ENCODE measurements around the gene LDB2.
A peak's percentile ranks its signal among the peaks of the same experiment; 100 is the strongest.

LDB2 gene

GRCh38 chr4:16588651-16589050 lies 309.8 kb downstream of the LDB2 start:
- no peak for TF ChIP-seq SUZ12 (IDR thresholded peaks at IDR 0.05; ENCODE audit: extremely low read depth, insufficient read depth, insufficient read length)
- TF ChIP-seq YY1 (IDR thresholded peaks at IDR 0.05; ENCODE audit: insufficient read depth, insufficient read length): no peak
- TF ChIP-seq ZNF274 (IDR thresholded peaks at IDR 0.05; ENCODE audit: low read depth, low read length): no peak
- no peaks in the 10 kb centered on the region for H3K27me3 ChIP-seq (ENCODE audit: insufficient read depth, insufficient read length)
- no peak for DNase-seq (ENCODE audit: low read depth, low spot score)
- H3K9me3 ChIP-seq (ENCODE audit: insufficient read depth, low read length): no peaks in the 10 kb centered on the region
- no peak overlapping the region for H3K4me3 ChIP-seq (ENCODE audit: insufficient read length, low read depth)
- no peaks in the 10 kb centered on the region for H3K36me3 ChIP-seq (ENCODE audit: insufficient read depth, insufficient read length, low read length)
- H3K4me1 ChIP-seq (ENCODE audit: insufficient read depth, insufficient read length): no peaks in the 10 kb centered on the region
- no peak overlapping the region for H3K9ac ChIP-seq (ENCODE audit: insufficient read length, low read depth)

GRCh38 chr4:16588149-16588548 lies 310.3 kb downstream of the LDB2 start:
- no peaks in the 10 kb centered on the region for H3K27me3 ChIP-seq (ENCODE audit: insufficient read depth, insufficient read length)
- H3K9me3 ChIP-seq (ENCODE audit: insufficient read depth, low read length): no peaks in the 10 kb centered on the region
- DNase-seq (ENCODE audit: low read depth, low spot score): no peak
- H3K4me1 ChIP-seq (ENCODE audit: insufficient read depth, insufficient read length): no peaks in the 10 kb centered on the region
- no peak overlapping the region for H3K9ac ChIP-seq (ENCODE audit: insufficient read length, low read depth)
- H3K36me3 ChIP-seq (ENCODE audit: insufficient read depth, insufficient read length, low read length): no peaks in the 10 kb centered on the region
- TF ChIP-seq SUZ12 (IDR thresholded peaks at IDR 0.05; ENCODE audit: extremely low read depth, insufficient read depth, insufficient read length): no peak
- TF ChIP-seq YY1 (IDR thresholded peaks at IDR 0.05; ENCODE audit: insufficient read depth, insufficient read length): no peak
- TF ChIP-seq ZNF274 (IDR thresholded peaks at IDR 0.05; ENCODE audit: low read depth, low read length): no peak
- H3K4me3 ChIP-seq (ENCODE audit: insufficient read length, low read depth): no peak overlapping the region

- Histone ChIP-seq H3K9me3 (ENCODE audit: insufficient read depth, low read length) (no peaks in the 10 kb centered on the region), H3K9ac (ENCODE audit: insufficient read length, low read depth) (no peak overlapping the region), H3K27me3 (ENCODE audit: insufficient read depth, insufficient read length) (no peaks in the 10 kb centered on the region), H3K4me1 (ENCODE audit: insufficient read depth, insufficient read length) (no peaks in the 10 kb centered on the region), H3K4me3 (ENCODE audit: insufficient read length, low read depth) (no peak overlapping the region), H3K36me3 (ENCODE audit: insufficient read depth, insufficient read length, low read length) (no peaks in the 10 kb centered on the region)
- DNase-seq (ENCODE audit: low read depth, low spot score): no peak
- no peak for TF ChIP-seq ZNF274 (IDR thresholded peaks at IDR 0.05; ENCODE audit: low read depth, low read length)
- TF ChIP-seq SUZ12 (IDR thresholded peaks at IDR 0.05; ENCODE audit: extremely low read depth, insufficient read depth, insufficient read length): no peak
- TF ChIP-seq YY1 (IDR thresholded peaks at IDR 0.05; ENCODE audit: insufficient read depth, insufficient read length): no peak
Measured at GRCh38 chr4:16585053-16585452, 313.4 kb downstream of the LDB2 start.

- H3K9ac ChIP-seq (ENCODE audit: insufficient read length, low read depth): no peak overlapping the region
- no peak overlapping the region for H3K4me3 ChIP-seq (ENCODE audit: insufficient read length, low read depth)
- peaks cover 4% of the 10 kb centered on the region for H3K36me3 ChIP-seq (ENCODE audit: insufficient read depth, insufficient read length, low read length)
- H3K27me3 ChIP-seq (ENCODE audit: insufficient read depth, insufficient read length): no peaks in the 10 kb centered on the region
- no peak for DNase-seq (ENCODE audit: low read depth, low spot score)
- H3K9me3 ChIP-seq (ENCODE audit: insufficient read depth, low read length): no peaks in the 10 kb centered on the region
- no peaks in the 10 kb centered on the region for H3K4me1 ChIP-seq (ENCODE audit: insufficient read depth, insufficient read length)
- no peak for TF ChIP-seq ZNF274 (IDR thresholded peaks at IDR 0.05; ENCODE audit: low read depth, low read length)
- TF ChIP-seq SUZ12 (IDR thresholded peaks at IDR 0.05; ENCODE audit: extremely low read depth, insufficient read depth, insufficient read length): no peak
- no peak for TF ChIP-seq YY1 (IDR thresholded peaks at IDR 0.05; ENCODE audit: insufficient read depth, insufficient read length)
Measured at GRCh38 chr4:16583764-16584163, 314.7 kb downstream of the LDB2 start.

GRCh38 chr4:16582526-16582925 lies 315.9 kb downstream of the LDB2 start:
- no peak overlapping the region for H3K4me3 ChIP-seq (ENCODE audit: insufficient read length, low read depth)
- H3K9me3 ChIP-seq (ENCODE audit: insufficient read depth, low read length): no peaks in the 10 kb centered on the region
- no peak for TF ChIP-seq SUZ12 (IDR thresholded peaks at IDR 0.05; ENCODE audit: extremely low read depth, insufficient read depth, insufficient read length)
- TF ChIP-seq YY1 (IDR thresholded peaks at IDR 0.05; ENCODE audit: insufficient read depth, insufficient read length): no peak
- no peak for TF ChIP-seq ZNF274 (IDR thresholded peaks at IDR 0.05; ENCODE audit: low read depth, low read length)
- no peaks in the 10 kb centered on the region for H3K4me1 ChIP-seq (ENCODE audit: insufficient read depth, insufficient read length)
- no peaks in the 10 kb centered on the region for H3K27me3 ChIP-seq (ENCODE audit: insufficient read depth, insufficient read length)
- no peak overlapping the region for H3K9ac ChIP-seq (ENCODE audit: insufficient read length, low read depth)
- H3K36me3 ChIP-seq (ENCODE audit: insufficient read depth, insufficient read length, low read length): peaks cover 4% of the 10 kb centered on the region
- peak; percentile 18 for DNase-seq (ENCODE audit: low read depth, low spot score)

GRCh38 chr4:16582036-16582435 lies 316.4 kb downstream of the LDB2 start:
- no peaks in the 10 kb centered on the region for H3K4me1 ChIP-seq (ENCODE audit: insufficient read depth, insufficient read length)
- H3K9me3 ChIP-seq (ENCODE audit: insufficient read depth, low read length): no peaks in the 10 kb centered on the region
- no peak overlapping the region for H3K4me3 ChIP-seq (ENCODE audit: insufficient read length, low read depth)
- DNase-seq (ENCODE audit: low read depth, low spot score): no peak
- no peaks in the 10 kb centered on the region for H3K27me3 ChIP-seq (ENCODE audit: insufficient read depth, insufficient read length)
- peaks cover 4% of the 10 kb centered on the region for H3K36me3 ChIP-seq (ENCODE audit: insufficient read depth, insufficient read length, low read length)
- TF ChIP-seq YY1 (IDR thresholded peaks at IDR 0.05; ENCODE audit: insufficient read depth, insufficient read length): no peak
- TF ChIP-seq ZNF274 (IDR thresholded peaks at IDR 0.05; ENCODE audit: low read depth, low read length): no peak
- TF ChIP-seq SUZ12 (IDR thresholded peaks at IDR 0.05; ENCODE audit: extremely low read depth, insufficient read depth, insufficient read length): no peak
- no peak overlapping the region for H3K9ac ChIP-seq (ENCODE audit: insufficient read length, low read depth)

GRCh38 chr4:16581117-16581516 lies 317.3 kb downstream of the LDB2 start:
- DNase-seq (ENCODE audit: low read depth, low spot score): no peak
- H3K9me3 ChIP-seq (ENCODE audit: insufficient read depth, low read length): no peaks in the 10 kb centered on the region
- no peak for TF ChIP-seq SUZ12 (IDR thresholded peaks at IDR 0.05; ENCODE audit: extremely low read depth, insufficient read depth, insufficient read length)
- TF ChIP-seq ZNF274 (IDR thresholded peaks at IDR 0.05; ENCODE audit: low read depth, low read length): no peak
- no peak for TF ChIP-seq YY1 (IDR thresholded peaks at IDR 0.05; ENCODE audit: insufficient read depth, insufficient read length)
- H3K4me3 ChIP-seq (ENCODE audit: insufficient read length, low read depth): no peak overlapping the region
- H3K4me1 ChIP-seq (ENCODE audit: insufficient read depth, insufficient read length): no peaks in the 10 kb centered on the region
- H3K9ac ChIP-seq (ENCODE audit: insufficient read length, low read depth): no peak overlapping the region
- peaks cover 4% of the 10 kb centered on the region for H3K36me3 ChIP-seq (ENCODE audit: insufficient read depth, insufficient read length, low read length)
- H3K27me3 ChIP-seq (ENCODE audit: insufficient read depth, insufficient read length): no peaks in the 10 kb centered on the region

All from NT2/D1 (cell line).